HCT116 (cell line): ENCODE results near the gene CENATAC. TPM values are rescaled to one million over a fixed set of nuclear protein-coding genes. Genes with fewer than 3 reads are reported as not detected.

Source experiments
- ATAC-seq: fragments of 200-7000 bp; cut with Tn5 transposase; 2 replicates; pipeline ENCODE4 v1.9.1; 2020; ENCODE audit warnings: mild to moderate bottlenecking, moderate library complexity
- BruUV-seq: library from RNA; stranded (reverse); fragments of 400-500 nt; replicated peaks from 2 replicates; lab custom pipeline; 2021; lab: Mats Ljungman, UMichigan
- CTCF ChIA-PET: fragments of 300-600 bp; sonication (Branson Sonifier 250); formaldehyde crosslinking; loops from one replicate; lab custom pipeline; 2021; ENCODE audit warnings: antibody characterized with exemption; lab: Charles Lee
- POLR2A ChIA-PET: fragments of 300-600, 350-600 bp; sonication (Branson Sonifier 250); formaldehyde crosslinking; loops from one replicate; lab custom pipeline; 2021; ENCODE audit warnings: antibody characterized with exemption; lab: Charles Lee
- RAD21 ChIA-PET, 2 experiments: fragments of 300-600 bp; sonication (Branson Sonifier 250); formaldehyde crosslinking; loops; one replicate each; lab custom pipeline; 2023; ENCODE audit warnings: low total read pairs in 2 of 2; ENCODE audit not compliant: uncharacterized antibody in 2 of 2, unreplicated experiment in 2 of 2, low non-redundant PET in 1 of 2; lab: Charles Lee
- DNase-seq: peaks from one replicate; pipeline ENCODE4 v3.0.0-alpha.2; 2010; ENCODE audit warnings: low read depth, low spot score
- H2AFZ ChIP-seq: fragments of 200-600 bp; shearing (Covaris generic), sonication (generic); 2 replicates; pipeline ENCODE4 v1.6.1; 2017; ENCODE audit warnings: low read depth, mixed run types, mixed read lengths, antibody characterized with exemption, low read length; ENCODE audit not compliant: poor library complexity, severe bottlenecking
- H3K27ac ChIP-seq: 2 replicates; pipeline ENCODE4 v1.5.1; 2012; ENCODE audit warnings: low read depth, low read length
- H3K27me3 ChIP-seq: fragments of 200-600 bp; sonication (generic); 2 replicates; pipeline ENCODE4 v1.6.1; 2016; ENCODE audit warnings: mixed run types, low read length, mixed read lengths; ENCODE audit not compliant: insufficient read depth
- H3K36me3 ChIP-seq, 2 experiments: fragments of 200-500 bp in 1 of 2; fragments of 200-600 bp in 1 of 2; sonication (Bioruptor generic) in 1 of 2; sonication (generic) in 1 of 2; 2 replicates each; pipeline versions ENCODE4 v1.5.1 to v1.6.1; 2014 to 2016; ENCODE audit warnings: low read length in 2 of 2, inconsistent platforms in 1 of 2, mixed read lengths in 1 of 2, mixed run types in 1 of 2; ENCODE audit not compliant: insufficient read depth in 2 of 2, control insufficient read depth in 1 of 2
- H3K4me1 ChIP-seq, 2 experiments: fragments of 200-600 bp in 1 of 2; sonication (generic) in 1 of 2; 2 replicates each; pipeline versions ENCODE4 v1.5.1 to v1.6.1; 2012 to 2017; ENCODE audit warnings: low read length in 2 of 2, inconsistent platforms in 1 of 2, mild to moderate bottlenecking in 1 of 2, mixed read lengths in 1 of 2, mixed run types in 1 of 2, moderate library complexity in 1 of 2; ENCODE audit not compliant: insufficient read depth in 2 of 2, control insufficient read depth in 1 of 2
- H3K4me2 ChIP-seq: fragments of 200-600 bp; sonication (generic); 2 replicates; pipeline ENCODE4 v1.6.1; 2017; ENCODE audit warnings: mixed run types, low read length, mixed read lengths
- H3K4me3 ChIP-seq, 2 experiments: fragments of 200-600 bp in 1 of 2; sonication (generic) in 1 of 2; replicated peaks in 1 of 2; 2 replicates each; pipeline ENCODE4 v1.5.1; 2011 to 2016; ENCODE audit warnings: low read length in 2 of 2, control low read depth in 1 of 2, low read depth in 1 of 2, mild to moderate bottlenecking in 1 of 2, mixed read lengths in 1 of 2, mixed run types in 1 of 2
- H3K79me2 ChIP-seq: fragments of 200-600 bp; sonication (generic); 2 replicates; pipeline ENCODE4 v1.6.1; 2017; ENCODE audit warnings: mild to moderate bottlenecking, mixed run types, low read length, moderate library complexity, mixed read lengths; ENCODE audit not compliant: insufficient read depth
- H3K9ac ChIP-seq: fragments of 200-600 bp; sonication (generic); 2 replicates; pipeline ENCODE4 v1.6.1; 2016; ENCODE audit warnings: low read length, mixed read lengths
- H3K9me2 ChIP-seq: fragments of 200-600 bp; sonication (generic), shearing (Covaris generic); 2 replicates; pipeline ENCODE4 v1.6.1; 2017; ENCODE audit warnings: mixed run types, mild to moderate bottlenecking, moderate library complexity; ENCODE audit not compliant: insufficient read depth
- H3K9me3 ChIP-seq, 2 experiments: fragments of 200-500 bp in 1 of 2; fragments of 200-600 bp in 1 of 2; sonication (Bioruptor generic) in 1 of 2; sonication (generic) in 1 of 2; 2 replicates each; pipeline ENCODE4 v1.6.1; 2014 to 2017; ENCODE audit warnings: low read length in 2 of 2, mixed read lengths in 2 of 2, inconsistent platforms in 1 of 2, low read depth in 1 of 2, mild to moderate bottlenecking in 1 of 2, mixed run types in 1 of 2, moderate library complexity in 1 of 2; ENCODE audit not compliant: control insufficient read depth in 1 of 2, insufficient read depth in 1 of 2
- H4K20me1 ChIP-seq: fragments of 200-600 bp; sonication (generic), shearing (Covaris generic); 2 replicates; pipeline ENCODE4 v1.6.1; 2017; ENCODE audit warnings: mixed run types, mild to moderate bottlenecking, moderate library complexity; ENCODE audit not compliant: insufficient read depth
- EGR1 ChIP-seq: IDR thresholded peaks from 2 replicates; pipeline ENCODE4 v1.6.1; 2012; ENCODE audit warnings: low read depth
- EZH2 ChIP-seq: fragments of 200-600 bp; sonication (generic); IDR thresholded peaks from 2 replicates; pipeline ENCODE4 v1.6.1; 2017; ENCODE audit warnings: antibody characterized with exemption, mixed run types
- POLR2A ChIP-seq: IDR thresholded peaks from 2 replicates; pipeline ENCODE4 v1.7.0; 2011; ENCODE audit warnings: borderline replicate concordance; ENCODE audit not compliant: insufficient read depth, insufficient read length; ENCODE audit errors: extremely low read depth
- POLR2AphosphoS5 ChIP-seq: IDR thresholded peaks from 2 replicates; pipeline ENCODE4 v1.6.1; 2011; ENCODE audit warnings: mild to moderate bottlenecking, low read depth, low read length, moderate library complexity
- SIN3A ChIP-seq: IDR thresholded peaks from 2 replicates; pipeline ENCODE4 v1.6.1; 2012; ENCODE audit warnings: low read depth
- TCF7L2 ChIP-seq: IDR thresholded peaks from 2 replicates; pipeline ENCODE4 v1.7.0; 2011; ENCODE audit warnings: borderline replicate concordance, inconsistent platforms; ENCODE audit not compliant: insufficient read depth, insufficient read length; ENCODE audit errors: extremely low read depth
- YY1 ChIP-seq: IDR thresholded peaks from 2 replicates; pipeline ENCODE4 v1.6.1; 2011; ENCODE audit warnings: low read length, low read depth, moderate library complexity, mild to moderate bottlenecking; ENCODE audit not compliant: insufficient replicate concordance; ENCODE audit errors: extremely low read depth
- ZFX ChIP-seq: fragments of 450-650 bp; IDR thresholded peaks from 2 replicates; pipeline ENCODE4 v1.6.1; 2017
- intact Hi-C: fragments of 100-400 bp; cut with micrococcal nuclease; formaldehyde crosslinking; loops from 2 replicates; pipeline ENCODE4 v1.10.0; 2022
- total RNA-seq: library from RNA; stranded (reverse); gene quantifications from one replicate; pipeline ENCODE4 v1.2.1, GENCODE V29; 2021; ENCODE audit not compliant: unreplicated experiment
- TF ChIP-seq, protein P1 (sequence below), 3 experiments: fragments of 200-600 bp in 1 of 3; sonication (generic) in 1 of 3; IDR thresholded peaks in 2 of 3; conservative IDR thresholded peaks in 1 of 3; 2 replicates each; pipeline ENCODE4 v1.5.1; 2012 to 2017; ENCODE audit warnings: low read depth in 2 of 3, low read length in 2 of 3, antibody characterized with exemption in 1 of 3, borderline replicate concordance in 1 of 3, control low read depth in 1 of 3, mild to moderate bottlenecking in 1 of 3, mixed read lengths in 1 of 3, mixed run types in 1 of 3, moderate library complexity in 1 of 3; ENCODE audit not compliant: insufficient read depth in 1 of 3
- TF ChIP-seq, protein P2 (sequence below): IDR thresholded peaks from 2 replicates; pipeline ENCODE4 v1.6.1; 2012

Gene CENATAC
- total RNA-seq, 1 experiment from 2014 or later, result 28.9 TPM

DNA sequence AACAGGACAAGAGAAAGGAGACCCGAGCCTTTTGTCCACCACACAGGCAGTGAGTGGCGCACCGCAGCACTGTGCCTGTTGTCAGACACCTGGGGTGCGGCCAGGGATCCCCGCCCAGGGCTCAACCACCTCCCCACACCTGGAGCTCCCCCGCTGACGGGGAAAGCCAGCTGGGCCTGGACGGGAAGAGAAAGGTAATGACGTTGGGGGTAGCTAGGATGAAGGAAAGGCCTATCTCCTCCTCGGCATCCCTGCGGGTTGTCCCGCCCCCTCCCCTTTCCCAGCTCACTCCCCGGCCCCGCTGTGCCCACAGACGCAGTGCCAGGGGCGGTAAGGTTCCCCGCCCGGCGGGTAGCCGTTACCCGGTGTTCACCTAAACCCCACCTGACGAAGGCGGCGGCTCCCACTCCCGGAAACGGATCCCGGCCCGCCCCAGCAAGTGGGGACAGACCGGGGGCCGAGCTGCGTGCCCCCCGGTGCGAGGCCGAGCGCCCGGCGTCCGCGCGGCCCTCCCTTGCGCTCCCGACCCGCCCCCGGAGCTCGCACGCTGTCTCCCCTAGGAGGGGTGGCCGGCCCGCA is 58.6 kb downstream of the CENATAC start:
- H3K4me3 ChIP-seq, result peak overlapping the region; percentile 67 to 96
- no peak for TF ChIP-seq EZH2
- TF ChIP-seq ZFX, result peak; percentile 72; the same call in 1 of the 2 replicates
- TF ChIP-seq, all 23 proteins: peak for 1
- peaks cover 3 to 16% of the 10 kb centered on the region in 2 experiments; a peak in 3 of 4 replicates for H3K4me1 ChIP-seq
- peak; percentile 46 for ATAC-seq
- peak overlapping the region; percentile 78 for H3K4me2 ChIP-seq
- no TSS peak for BruUV-seq
- no peaks in the 10 kb centered on the region for H3K27me3 ChIP-seq
- peaks cover 19% of the 10 kb centered on the region for H3K79me2 ChIP-seq
- ChIA-PET CTCF (interaction anchor here (0.8 to 2.0 kb wide), 5 partner anchors 11 to 367 kb away, joined by 3 to 9 read pairs (median 3); partner anchors contain the start of gene VPS11), POLR2A (interaction anchor here (1.0 to 1.7 kb wide), 5 partner anchors 11 to 282 kb away, joined by 3 to 6 read pairs (median 3); partner anchors contain the start of gene DPAGT1), RAD21 (interaction anchor here in 1 of 2 experiments (0.8 kb wide), 1 partner anchor 11 kb away, joined by 3 read pairs; the partner anchor contains the start of gene VPS11)
- H3K36me3 ChIP-seq, result peaks cover 24 to 26% of the 10 kb centered on the region in 2 experiments; a peak in 3 of 4 replicates
- peak overlapping the region; percentile 95 for H3K9ac ChIP-seq
- DNase-seq, result no peak
- intact Hi-C loops, result loop anchor here (1.0 kb wide), 1 partner anchor 325 kb away; the partner anchor contains the start of gene USP2
- H2AFZ ChIP-seq, result no peak overlapping the region
- no peaks in the 10 kb centered on the region for H4K20me1 ChIP-seq
- peak overlapping the region; percentile 68 for H3K27ac ChIP-seq
- no peaks in the 10 kb centered on the region for H3K9me3 ChIP-seq
- H3K9me2 ChIP-seq, result no peaks in the 10 kb centered on the region

DNA sequence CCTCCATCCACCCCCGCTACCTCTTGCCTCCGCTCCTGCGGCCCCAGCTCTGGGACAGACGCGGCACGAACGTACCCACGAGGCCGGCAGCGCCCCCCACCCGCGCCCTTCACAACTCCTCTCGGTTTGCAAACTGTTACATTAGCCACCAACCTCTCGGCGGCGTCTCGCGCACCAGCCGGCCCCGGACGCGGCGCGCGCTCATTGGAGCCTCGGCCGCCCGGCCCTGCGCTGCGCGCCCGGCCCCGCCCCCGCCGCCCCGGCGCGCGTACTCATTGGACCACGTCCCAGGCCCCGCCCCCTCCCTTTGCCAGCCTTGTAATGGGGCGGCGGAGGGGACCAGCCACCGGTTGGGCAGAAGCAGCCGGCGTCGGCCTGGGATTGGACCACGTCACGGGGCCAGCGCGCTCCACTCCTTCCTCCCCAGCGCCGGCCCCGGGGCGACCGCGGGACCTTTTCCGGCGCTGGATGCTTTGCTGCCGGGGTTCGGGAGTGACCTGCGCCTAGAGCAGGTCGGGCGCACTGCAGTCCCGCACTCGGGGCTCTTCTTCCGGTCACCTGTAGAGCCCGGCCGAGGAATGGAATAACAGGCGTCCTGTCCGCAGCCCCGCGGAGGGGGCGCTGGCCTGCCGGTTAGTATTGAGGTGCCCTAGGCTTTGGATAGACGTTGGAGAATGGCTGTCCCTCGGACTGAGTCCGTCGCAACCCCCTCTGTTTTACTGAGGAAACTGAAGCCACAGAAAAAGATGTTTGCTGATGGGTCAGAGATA is 59.2 kb downstream of the CENATAC start, which contains the start of gene HYOU1:
Gene HYOU1 (minus strand): TSS at position 206 of the 770 bp plus-strand sequence. CDS start 1,045 bp downstream, outside the sequence.
- Histone ChIP-seq H3K79me2 (peaks cover 19% of the 10 kb centered on the region), H3K4me2 (peak within 1 kb of the TSS; percentile 89), H3K27me3 (no peaks in the 10 kb centered on the region), H3K9me2 (no peaks in the 10 kb centered on the region), H3K9ac (peak within 1 kb of the TSS; percentile 95), H4K20me1 (no peaks in the 10 kb centered on the region), H2AFZ (no peak within 1 kb of the TSS), H3K4me1 (peaks cover 4 to 17% of the 10 kb centered on the region in 2 experiments; a peak in 3 of 4 replicates), H3K27ac (peak within 1 kb of the TSS; percentile 77), H3K4me3 (peak within 1 kb of the TSS; percentile 75 to 96), H3K9me3 (no peaks in the 10 kb centered on the region), H3K36me3 (peaks cover 21% of the 10 kb centered on the region in 2 experiments; a peak in 3 of 4 replicates)
- CTCF ChIA-PET, result interaction anchor here (0.8 to 2.0 kb wide), 4 partner anchors 10 to 281 kb away, joined by 3 to 9 read pairs (median 3); partner anchors contain the start of gene VPS11
- DNase-seq (peak; percentile 87), ATAC-seq (peak; percentile 95)
- POLR2A ChIA-PET, result interaction anchor here (1.2 to 1.7 kb wide), 2 partner anchors 11 to 281 kb away, joined by 3 to 6 read pairs; no protein-coding TSS in a partner anchor
- intact Hi-C loops, result loop anchor here (1.0 kb wide), 2 partner anchors 324 to 367 kb away; partner anchors contain the start of gene USP2
- no TSS peak for BruUV-seq
- RAD21 ChIA-PET, result no interaction called here
- TF ChIP-seq EGR1 (peak; percentile 36; the same call in 1 of the 2 replicates), POLR2A (peak; percentile 63), POLR2AphosphoS5 (peak; percentile 83), SIN3A (peak; percentile 73), YY1 (peak; percentile 12), TCF7L2 (peak; percentile 6)
- TF ChIP-seq, protein P1, sequence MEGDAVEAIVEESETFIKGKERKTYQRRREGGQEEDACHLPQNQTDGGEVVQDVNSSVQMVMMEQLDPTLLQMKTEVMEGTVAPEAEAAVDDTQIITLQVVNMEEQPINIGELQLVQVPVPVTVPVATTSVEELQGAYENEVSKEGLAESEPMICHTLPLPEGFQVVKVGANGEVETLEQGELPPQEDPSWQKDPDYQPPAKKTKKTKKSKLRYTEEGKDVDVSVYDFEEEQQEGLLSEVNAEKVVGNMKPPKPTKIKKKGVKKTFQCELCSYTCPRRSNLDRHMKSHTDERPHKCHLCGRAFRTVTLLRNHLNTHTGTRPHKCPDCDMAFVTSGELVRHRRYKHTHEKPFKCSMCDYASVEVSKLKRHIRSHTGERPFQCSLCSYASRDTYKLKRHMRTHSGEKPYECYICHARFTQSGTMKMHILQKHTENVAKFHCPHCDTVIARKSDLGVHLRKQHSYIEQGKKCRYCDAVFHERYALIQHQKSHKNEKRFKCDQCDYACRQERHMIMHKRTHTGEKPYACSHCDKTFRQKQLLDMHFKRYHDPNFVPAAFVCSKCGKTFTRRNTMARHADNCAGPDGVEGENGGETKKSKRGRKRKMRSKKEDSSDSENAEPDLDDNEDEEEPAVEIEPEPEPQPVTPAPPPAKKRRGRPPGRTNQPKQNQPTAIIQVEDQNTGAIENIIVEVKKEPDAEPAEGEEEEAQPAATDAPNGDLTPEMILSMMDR (IDR thresholded peaks at IDR 0.05 in 2 of 3, conservative IDR thresholded peaks at IDR 0.05 in 1 of 3; ENCODE audit: borderline replicate concordance in 1 of 3, insufficient read depth in 1 of 3, low read depth in 2 of 3, low read length in 2 of 3), result peak in 2 of 3 experiments; percentile 22 to 34; a peak in 3 of 6 replicates
- TF ChIP-seq, protein P2, sequence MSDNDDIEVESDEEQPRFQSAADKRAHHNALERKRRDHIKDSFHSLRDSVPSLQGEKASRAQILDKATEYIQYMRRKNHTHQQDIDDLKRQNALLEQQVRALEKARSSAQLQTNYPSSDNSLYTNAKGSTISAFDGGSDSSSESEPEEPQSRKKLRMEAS, result peak; percentile 84
